CD4-positive, alpha-beta T cell treated with Interleukin-6 for 4 hours (primary cell): ENCODE results near the gene ETFB.
"Not testable (repeated sequence)": the region's sequence is repeated elsewhere in the genome, so short reads cannot be mapped to it uniquely, and the experiment has no call there.

Experiments used
- DNase-seq: peaks from one replicate; pipeline ENCODE4 v3.0.0-alpha.2; 2020; ENCODE audit warnings: mixed read lengths

ETFB gene

DNA sequence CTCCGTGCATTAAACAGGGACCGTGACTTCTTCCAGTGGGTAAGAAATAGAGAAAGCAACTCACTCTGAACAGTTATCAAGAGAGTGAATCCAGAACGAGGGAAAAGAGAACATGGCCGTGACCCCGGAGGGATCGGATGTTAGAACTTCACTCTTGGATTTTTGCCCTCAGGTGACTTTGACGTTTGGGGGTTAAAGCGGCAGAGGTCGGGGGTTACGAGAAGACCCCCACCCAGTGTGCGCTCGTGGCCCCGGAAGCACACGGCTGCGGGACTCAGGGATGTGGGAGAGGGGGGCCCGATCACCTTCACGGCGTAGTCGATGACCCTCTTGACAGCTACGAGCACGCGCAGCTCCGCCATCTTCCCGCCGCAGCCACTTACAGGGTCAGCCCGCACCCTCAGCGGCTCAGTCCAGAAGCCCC lies at the start of gene ETFB:
ETFB (minus strand) TSS at position 424 of the 424 bp plus-strand sequence; CDS start at position 362, 62 bp downstream.
- DNase-seq = no peak

DNA sequence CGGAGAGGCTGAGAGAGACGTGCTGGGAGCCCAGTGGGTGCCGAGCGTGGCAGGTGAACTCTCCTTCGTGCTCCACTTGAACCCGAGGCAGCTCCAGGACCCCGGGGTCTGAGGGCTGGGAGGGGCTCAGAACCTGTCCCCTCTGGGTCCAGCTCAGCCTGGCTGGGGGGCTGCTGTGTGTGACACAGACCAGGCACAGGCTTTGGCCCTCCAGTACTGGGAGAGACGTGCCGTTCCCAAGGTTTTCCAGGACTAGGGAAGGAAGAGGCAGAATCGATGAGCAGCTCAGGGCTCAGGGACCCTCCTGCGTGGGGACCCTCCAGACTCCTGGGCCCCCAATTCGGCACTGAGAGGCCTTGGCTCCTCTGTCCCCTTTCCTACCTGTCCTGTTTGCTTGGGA lies 49.0 kb upstream of the ETFB start:
- no peak for DNase-seq

DNA sequence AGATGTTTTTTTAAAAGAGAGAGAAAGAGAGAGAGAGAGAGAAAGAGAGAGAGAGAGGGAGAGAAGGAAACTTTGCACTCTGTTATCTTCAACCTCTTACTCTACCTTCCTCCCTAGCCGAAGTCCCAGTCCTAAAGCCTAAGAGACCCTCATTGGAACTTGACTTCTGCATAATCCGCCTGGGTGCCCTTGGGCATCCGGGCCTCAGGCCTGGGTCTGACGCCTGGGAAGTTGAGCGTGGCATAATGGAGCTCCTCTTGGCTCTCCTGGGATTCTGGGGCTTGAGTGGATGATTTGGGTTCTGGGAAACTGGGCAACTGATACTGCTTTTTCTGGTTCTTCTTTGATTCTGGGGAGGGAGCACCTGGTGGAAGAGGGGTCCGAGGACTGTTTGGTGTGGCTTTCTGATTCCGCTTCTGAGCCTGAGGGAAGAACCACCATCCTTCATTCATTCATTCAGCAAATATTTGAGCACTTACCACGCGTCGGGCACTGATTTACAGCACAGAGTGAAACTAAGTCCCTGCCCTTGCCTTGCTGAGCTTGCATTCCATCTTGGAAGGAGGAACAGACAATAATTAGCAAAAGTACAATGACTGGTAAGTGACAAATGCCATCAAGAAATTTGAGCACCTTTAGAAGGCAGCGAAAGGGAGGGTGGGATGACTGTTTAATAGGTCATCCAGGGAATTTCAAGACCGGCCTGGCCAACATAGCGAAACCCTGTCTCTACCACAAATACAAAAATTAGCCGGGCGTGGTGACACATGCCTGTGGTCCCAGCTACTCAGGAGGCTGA lies 45.0 kb upstream of the ETFB start:
- no peak for DNase-seq

DNA sequence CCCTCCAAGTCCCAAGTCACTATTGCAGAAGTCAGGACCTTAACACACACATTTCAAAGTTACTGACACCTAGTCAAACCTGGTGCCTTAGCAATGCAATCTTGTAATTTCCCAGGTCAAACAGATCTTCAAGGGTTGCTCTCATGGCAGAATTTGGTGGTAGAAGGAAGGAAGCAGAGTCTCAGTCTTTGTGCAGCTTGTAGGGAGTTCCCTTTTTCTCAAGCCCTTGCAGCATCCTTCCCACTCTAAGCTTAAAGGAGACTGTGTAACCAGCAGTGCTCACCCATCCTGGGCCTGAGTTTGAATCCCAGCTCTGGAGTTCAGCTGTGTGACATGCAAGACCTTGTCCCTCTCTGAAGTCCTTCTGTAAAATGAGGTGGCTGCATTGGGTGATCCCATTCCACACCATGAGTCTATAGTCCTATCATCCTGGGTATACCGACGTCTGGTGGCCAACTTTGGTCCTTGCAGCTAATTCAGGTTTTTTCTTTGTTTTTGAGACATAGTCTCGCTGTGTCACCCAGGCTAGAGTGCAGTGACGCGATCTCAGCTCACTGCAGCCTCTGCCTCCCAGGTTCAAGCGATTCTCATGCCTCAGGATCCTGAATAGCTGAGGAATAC lies 41.4 kb upstream of the ETFB start:
- DNase-seq = peak; percentile 42

DNA sequence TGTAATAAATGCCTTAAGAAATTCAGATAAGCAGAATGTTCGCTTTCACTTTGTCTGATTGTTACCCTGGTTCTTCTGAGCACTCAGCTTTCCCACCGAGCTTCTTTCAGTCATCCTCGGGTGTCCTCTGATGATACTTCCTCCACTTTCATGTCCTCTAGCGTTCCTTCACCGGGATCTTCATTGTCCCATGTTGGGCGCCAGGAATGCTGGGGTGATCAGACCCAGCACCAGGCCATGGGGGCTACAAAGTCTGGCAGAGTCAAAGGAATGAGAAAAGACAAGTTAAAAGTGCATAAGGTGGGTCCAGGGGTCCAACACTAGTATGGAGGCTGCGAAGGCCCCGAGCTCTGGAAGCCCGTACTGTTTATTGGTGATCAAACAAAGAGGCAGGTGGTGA lies 35.9 kb upstream of the ETFB start:
- no peak for DNase-seq

DNA sequence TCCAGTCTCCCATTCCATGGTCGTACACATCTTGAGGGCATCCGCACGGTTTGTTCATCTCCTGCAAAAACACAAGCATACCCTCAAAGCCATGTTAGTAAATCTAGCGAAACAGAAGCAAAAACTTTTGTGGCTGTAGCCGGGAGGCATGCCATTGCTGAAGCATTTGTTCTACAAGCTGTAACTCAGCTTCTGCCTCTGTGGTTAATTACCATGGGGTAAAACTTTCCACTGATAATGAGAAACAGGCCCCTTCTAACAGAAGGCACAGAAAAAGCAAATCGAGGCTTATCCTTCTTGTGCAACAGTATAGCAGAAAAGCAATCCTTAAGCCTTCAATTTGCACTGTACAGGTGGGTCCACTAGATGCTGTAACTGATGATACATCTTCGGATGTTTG lies 33.7 kb upstream of the ETFB start:
- DNase-seq = not testable (repeated sequence)

DNA sequence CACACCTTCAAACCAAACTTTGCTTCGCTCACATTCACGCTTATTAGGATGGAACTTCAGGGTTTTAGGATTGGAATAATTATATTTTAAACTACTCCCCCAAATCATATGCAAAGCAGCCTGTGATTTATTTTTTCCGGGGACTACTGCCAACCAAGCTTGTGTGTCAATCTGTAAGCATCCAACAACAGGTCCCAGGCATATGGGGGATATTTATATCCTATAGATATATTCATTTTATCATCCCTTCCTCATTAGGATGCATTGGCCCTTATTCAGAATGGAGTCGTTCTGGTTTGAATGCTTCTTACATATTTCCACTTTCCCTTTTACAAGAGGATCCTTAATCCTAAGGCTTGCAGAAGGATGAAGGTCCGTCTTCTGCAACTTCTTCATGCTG lies 33.0 kb upstream of the ETFB start:
- DNase-seq = no peak

DNA sequence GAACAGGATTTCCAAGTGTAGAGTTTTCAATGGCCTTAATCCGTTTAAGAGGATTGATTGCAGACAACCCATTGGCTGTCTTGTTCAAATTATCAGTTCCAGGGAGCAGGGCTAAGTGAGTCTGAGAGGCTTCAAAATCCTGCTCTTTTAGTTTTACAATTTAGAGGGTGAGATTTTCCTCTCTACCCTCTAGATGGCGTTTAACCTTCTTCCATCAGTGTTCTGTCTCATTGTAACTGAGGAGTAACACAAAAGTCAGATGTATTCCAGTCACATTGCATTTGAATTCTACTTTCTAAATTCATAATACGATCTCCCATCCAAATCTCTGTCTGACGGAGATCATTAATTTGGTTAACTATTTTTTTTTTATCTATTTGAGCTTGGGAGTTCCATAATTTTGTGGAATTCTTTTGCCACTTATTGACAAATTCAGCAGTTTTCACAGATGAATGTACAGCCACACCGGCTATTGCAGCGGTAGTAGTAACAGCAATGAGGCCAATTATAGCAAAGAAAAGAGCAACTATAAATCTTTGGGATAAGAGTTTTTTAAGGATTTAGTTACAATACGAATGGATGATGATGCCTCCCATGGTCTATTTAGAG lies 32.0 kb upstream of the ETFB start:
- no peak for DNase-seq

DNA sequence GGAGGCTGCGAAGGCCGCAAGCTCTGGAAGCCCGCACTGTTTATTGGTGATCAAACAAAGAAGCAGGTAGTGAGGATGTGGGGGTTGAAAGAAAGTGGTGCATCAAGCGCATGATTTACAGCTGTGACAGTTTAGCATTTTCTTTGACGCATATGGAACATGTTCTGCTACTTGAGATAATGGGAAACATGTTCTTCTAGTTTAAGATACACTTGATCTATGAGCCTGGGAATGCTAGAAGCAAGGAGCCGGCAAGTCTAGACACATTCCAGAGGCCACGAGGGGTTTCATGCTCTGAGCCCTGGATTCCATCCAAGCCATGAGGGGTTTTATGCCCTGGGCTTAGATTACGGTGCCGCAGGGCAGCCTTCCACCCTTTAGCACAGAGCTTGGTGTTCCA lies 31.3 kb upstream of the ETFB start:
- DNase-seq = not testable (repeated sequence)

DNA sequence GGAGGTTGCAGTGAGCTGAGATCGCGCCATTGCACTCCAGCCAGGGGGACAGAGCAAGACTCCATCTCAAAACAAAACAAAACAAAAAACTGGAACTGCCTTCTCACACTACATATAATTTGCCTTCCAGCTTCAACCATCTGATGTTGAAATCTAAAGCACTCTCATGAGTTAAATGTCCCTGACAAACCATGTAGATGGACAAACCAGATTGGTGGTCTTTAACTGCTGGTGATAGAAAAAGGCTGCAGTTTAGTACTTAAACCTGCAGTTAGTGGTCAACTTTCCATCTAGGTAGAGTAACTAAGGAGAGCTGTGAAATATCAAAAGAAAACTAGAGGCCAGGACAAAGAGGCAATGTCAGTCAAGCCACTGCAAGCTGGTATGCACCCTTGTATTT lies 30.0 kb upstream of the ETFB start:
- DNase-seq = no peak

DNA sequence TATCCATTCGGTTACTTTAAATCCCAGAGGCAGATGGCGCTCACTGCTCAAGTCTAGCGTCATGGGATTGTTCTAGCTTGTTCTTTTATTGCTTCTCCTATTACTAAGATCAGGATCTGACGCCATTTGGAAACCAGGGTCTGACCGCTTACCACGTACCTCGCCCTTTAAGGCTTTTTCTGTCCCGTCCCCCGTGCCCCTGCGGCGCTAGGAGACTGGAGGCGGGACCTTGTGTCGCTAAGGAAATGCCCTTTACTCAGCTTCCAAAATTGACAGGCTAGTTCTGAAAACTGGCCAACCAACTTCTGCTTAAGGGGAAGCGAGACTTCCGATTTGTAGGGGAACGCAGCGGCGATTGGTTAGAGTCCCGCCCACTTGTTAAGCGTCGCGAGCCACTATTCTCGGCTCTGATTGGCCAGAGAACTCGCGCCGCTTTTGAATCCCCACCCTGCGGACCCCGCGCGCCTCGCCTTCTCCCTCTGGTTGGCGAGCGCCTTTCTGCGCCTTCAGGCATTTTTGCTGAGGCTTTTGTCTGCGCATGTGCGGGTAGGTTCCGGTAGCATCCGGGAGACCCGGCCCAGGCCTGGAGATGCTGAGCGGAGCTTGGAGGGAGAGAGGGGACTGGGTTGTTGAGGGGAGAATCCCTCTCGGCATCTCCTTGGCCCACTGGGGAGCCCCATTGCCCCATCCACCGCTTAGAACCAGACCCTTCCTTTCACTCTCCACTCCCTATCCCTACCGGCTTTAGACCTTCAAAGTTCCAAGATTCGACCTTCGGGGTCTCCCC lies 28.1 kb upstream of the ETFB start:
- peak; percentile 86 for DNase-seq

DNA sequence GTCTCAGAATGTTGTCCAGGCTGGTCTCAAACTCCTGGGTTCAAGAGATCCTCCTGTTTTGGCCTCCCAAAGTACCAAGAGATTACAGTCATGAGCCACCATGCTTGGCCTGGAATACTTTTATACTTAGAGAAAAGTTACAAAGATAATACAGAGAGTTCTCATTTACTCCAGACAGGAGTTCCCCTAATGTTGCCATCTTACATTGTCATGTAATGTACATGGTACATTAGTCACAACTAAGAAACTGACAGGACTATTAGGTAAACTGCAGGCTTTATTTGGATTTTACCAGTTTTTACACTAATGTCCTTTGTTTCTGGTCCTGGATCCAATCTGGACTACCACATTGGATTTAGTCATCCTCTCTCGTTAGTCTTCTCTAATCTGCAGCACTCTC lies 26.5 kb upstream of the ETFB start:
- DNase-seq = no peak

DNA sequence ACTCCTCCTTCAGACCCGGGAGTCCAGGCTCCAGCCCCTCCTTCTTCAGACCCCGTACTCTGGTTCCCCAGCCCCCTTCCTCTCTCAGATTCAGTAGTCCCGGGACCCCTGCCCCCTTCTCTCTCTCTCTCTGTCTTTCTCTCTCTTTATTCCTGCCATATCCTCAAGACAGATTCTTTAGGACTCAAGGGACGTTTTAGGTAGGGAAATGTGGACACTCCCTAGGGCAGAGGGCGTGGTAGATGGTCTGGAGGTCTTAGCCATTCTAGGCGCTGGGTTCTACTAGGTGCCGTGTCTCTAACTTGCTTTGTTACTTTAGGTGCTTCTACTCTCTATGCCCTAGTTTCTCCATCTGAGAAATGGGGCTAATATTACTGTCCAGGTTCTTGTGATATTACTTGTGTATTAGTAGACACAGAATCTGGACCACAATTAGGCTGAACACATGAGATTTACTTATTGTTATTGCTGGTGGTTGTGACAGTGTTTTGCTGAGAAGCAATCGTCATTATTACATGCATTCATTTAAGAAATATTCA lies 25.0 kb upstream of the ETFB start:
- no peak for DNase-seq

DNA sequence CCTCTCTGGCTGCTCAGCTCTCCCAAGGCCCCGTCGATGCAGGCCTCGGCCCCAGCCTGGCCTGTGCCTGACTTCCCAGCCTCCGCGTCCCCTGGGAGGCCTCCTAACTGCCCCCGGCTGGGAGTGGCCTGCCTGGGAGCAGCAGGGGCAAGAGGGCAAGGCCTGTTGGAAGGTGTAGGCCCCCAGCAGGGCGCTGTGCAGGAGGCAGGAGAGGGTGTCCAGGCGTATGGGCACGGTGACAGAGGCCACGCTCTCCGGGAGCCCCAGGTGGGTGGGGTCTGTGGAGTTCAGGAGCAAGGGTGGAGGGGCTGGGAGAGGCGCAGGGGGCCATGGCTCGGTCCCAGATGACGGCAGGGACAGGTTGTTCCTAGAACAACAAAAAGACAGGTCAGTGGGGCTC lies 23.0 kb upstream of the ETFB start:
- DNase-seq = no peak

DNA sequence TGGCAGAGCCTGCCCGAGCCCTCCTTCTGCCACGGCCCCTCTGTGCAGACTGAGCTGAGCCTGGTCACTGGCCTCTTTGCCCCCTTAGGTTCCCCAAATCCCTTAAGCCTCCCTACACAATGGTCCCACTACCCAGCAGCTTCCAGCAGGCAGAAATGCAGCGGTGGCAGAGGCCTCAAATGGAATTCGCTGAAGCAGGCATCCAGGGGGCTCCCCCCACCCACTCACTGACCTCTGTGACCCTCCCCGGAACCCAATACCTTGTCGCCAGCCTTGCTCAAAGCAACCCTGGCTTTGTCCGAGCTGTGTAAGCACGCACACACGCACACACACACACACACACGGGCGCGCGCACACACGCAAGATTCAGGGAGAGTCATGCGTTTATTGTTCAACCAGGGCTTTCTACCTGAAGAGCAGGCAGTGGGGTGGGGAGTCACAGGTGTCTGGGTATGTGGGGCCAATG lies 21.8 kb upstream of the ETFB start, which contains the start of gene LIM2:
LIM2 (minus strand) TSS at position 51 of the 466 bp plus-strand sequence. CDS start 531 bp downstream, outside the sequence.
- no peak for DNase-seq

DNA sequence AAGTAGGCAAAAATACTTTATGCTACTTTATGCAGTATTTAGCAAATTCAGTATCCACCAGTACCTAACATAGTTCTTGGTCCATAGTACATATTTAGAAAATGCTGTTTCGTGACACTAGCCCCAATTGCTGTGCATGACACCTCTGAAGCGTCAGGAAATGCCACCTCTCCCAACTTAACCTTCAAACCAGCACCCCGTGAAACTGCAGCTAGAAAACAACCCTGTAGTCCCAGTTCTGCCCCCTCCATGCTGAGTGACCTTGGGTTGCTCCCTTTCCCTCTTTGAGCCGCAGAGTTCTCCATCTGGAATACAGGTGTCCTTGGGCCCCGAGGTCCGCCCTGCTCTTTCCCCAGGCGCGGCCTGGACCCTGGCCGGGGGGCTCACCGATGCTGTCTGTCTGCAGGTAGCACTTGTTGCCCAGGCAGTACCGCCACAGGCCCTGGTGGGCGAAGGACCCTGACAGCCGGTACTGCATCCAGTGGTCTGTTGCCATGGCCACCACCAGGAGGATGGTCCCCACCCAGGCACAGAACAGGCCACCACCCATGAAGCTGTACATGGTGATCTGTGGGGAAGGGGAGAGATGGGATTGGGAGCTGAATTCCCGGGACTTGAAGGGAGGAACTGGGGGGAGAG lies 20.8 kb upstream of the ETFB start:
- DNase-seq = no peak

DNA sequence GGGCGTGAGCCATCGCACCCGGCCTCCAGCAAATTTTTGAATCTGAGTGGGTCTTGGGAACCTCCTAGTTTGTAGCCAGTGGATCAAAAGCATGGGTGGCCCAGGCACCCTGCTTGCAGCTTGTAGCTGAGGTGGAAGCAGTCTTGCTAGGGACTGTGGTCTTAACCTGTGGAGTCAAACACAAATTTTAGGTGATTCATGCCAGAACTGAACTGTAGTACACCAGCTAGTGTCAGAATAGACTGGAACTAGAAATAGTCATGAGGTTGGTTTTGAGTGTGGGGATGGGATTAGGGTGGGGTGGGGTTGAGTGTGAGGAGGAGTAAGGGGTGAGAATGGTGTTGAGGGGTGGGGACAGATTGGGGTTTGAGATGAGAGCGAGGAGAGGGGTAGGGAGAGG lies 15.8 kb upstream of the ETFB start:
- no peak for DNase-seq

DNA sequence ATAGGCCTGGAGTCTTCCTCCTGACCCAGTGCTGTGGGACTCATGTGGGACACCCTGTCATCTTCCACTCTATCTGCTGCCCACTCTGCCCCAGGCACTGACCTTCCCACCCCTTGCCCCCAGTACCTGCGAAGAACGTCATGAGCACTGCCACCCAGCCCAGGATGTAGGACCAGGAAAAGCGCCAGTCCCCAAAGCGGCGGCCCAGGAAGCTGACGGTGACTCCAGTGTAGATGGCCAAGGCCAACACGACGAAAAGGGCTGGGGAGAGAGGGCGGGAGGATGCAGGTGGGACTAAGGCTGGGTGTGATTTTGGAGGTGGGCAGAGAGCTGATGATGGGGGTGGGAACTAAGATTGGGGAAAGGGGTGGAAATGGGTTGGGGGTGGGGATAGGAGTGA lies 14.2 kb upstream of the ETFB start:
- no peak for DNase-seq

DNA sequence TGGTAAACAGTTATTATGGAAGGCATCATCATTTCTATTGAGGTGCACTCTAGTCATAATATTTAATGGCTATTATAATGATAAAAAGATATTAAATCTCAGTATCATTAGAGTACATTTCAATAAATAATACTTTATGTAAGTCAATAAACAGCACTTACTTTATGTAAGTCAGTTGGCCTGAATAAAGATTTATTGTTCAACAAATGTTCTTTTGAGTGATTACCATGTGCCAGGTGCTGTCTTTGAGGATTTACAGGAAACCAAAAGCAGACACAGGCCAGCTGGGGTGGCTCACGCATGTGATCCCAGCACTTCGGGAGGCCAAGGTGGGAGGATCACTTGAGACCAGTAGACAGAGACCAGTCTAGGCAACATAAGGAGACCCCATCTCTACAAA lies 11.2 kb upstream of the ETFB start:
- DNase-seq = no peak

DNA sequence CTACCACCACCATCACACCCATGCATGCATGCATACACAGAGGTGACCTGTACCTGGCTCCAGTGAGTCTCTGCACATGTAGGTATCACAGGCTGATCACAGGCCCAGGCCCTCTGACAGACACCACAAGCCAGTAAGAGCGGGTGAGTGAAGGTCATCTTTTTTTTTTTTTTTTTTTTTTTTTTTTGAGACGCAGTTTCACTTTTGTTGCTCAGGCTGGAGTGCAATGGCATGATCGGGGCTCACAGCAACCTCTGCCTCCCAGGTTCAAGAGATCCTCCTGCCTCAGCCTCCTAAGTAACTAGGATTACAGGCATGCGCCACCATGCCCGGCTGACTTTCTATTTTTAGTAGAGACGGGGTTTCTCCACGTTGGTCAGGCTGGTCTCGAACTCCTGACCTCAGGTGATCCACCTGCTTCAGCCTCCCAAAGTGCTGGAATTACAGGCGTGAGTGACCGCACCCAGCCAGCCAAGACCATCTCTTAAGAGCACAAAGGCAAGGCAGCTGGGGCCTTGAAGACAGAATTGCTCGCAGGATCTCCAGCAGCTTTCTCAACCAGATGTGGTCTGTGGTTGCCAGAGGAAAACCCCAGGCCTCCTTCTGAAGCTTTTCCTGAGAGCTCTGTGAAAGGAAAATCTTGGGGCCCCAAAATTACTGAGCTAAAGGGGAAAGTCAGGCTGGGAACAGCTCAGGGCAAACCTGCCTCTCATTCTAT lies 9.5 kb upstream of the ETFB start:
- DNase-seq = peak; percentile 37

DNA sequence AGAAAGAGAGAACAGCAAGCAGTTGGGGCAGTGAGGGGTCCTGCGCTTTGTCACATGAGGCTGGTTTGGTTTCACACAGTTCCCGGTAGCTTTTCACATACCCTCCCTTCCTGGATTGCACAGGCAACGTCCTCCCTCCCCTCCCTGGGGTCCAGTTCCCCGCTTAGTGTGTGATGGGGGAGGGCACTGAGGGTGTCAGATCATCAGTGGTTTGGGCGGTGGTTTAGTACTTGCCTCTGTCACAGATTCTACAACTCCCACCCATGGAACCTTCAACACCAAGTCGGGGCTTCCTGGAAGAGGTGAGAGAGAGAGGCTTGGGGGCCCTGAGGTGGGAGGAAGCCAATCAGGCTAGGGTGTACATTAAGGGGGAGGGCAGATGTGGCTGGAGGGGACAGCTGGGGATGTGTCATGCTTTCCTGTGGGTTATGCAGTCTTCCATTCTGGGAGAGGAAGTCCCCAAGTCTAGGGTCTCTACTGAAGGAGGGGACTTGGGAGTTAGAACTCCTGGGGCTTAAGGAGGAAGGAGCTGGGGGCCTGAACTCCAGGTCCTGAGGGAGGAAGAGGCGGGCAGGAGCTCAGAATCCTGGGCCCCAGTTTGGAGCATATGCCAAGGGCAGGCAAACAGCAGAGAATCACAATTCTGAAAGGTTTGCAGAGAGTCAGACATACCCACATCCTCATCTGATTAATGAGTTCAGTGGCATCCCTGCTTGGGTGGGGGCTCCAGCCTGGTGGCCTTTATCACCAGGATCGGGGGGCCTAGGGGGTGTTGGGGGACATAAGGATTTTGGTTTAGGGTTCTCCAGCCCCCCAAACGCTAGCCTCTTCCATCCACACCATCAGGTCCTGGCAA lies 6.7 kb upstream of the ETFB start, which contains the start of gene NKG7:
NKG7 (minus strand) TSS at position 6 of the 856 bp plus-strand sequence. CDS start 119 bp downstream, outside the sequence.
- DNase-seq = peak; percentile 72
